PC-9 (cell line): ENCODE measurements around the gene CDK5.

Source experiments
- EZH2 ChIP-seq: fragments of 200-600 bp; sonication (generic); IDR thresholded peaks from 2 replicates; pipeline ENCODE4 v1.8.0; 2017; ENCODE audit warnings: antibody characterized with exemption, low read depth
- TF ChIP-seq, protein P1 (sequence below): fragments of 200-600 bp; sonication (generic); conservative IDR thresholded peaks from 2 replicates; pipeline ENCODE4 v1.6.1; 2017; ENCODE audit warnings: mixed run types, antibody characterized with exemption, mild to moderate bottlenecking, moderate library complexity

DNA sequence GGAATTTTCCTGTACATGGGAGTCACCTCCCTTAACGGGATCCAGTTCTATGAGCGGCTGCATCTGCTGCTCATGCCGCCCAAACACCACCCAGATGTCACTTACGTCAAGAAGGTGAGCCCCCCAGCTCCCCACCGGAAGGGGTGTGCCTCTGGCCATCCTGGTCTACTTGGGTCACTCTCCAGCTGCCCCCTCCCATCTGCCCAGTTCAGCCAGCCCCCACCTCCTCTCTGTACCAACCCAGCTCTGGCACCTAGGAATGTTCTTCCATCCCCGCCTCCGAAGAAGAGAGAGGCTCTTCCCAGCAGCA, 17.9 kb upstream of the CDK5 start:
- TF ChIP-seq, protein P1, sequence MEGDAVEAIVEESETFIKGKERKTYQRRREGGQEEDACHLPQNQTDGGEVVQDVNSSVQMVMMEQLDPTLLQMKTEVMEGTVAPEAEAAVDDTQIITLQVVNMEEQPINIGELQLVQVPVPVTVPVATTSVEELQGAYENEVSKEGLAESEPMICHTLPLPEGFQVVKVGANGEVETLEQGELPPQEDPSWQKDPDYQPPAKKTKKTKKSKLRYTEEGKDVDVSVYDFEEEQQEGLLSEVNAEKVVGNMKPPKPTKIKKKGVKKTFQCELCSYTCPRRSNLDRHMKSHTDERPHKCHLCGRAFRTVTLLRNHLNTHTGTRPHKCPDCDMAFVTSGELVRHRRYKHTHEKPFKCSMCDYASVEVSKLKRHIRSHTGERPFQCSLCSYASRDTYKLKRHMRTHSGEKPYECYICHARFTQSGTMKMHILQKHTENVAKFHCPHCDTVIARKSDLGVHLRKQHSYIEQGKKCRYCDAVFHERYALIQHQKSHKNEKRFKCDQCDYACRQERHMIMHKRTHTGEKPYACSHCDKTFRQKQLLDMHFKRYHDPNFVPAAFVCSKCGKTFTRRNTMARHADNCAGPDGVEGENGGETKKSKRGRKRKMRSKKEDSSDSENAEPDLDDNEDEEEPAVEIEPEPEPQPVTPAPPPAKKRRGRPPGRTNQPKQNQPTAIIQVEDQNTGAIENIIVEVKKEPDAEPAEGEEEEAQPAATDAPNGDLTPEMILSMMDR: no peak
- TF ChIP-seq EZH2: no peak
